ENCODE data around the gene ANO8. TPM values are rescaled to one million over a fixed set of nuclear protein-coding genes. Genes with fewer than 3 reads are reported as not detected.
A peak's percentile ranks its signal among the peaks of the same experiment; 100 is the strongest.
"Not testable (repeated sequence)": the region's sequence is repeated elsewhere in the genome, so short reads cannot be mapped to it uniquely, and the experiment has no call there.

The ANO8 gene
- total and polyA plus RNA-seq, 2 of the 13 experiments (the other 11 are each of a cell fraction or from before 2014, with no cell fraction given): 1.8 to 3.5 TPM

DNA sequence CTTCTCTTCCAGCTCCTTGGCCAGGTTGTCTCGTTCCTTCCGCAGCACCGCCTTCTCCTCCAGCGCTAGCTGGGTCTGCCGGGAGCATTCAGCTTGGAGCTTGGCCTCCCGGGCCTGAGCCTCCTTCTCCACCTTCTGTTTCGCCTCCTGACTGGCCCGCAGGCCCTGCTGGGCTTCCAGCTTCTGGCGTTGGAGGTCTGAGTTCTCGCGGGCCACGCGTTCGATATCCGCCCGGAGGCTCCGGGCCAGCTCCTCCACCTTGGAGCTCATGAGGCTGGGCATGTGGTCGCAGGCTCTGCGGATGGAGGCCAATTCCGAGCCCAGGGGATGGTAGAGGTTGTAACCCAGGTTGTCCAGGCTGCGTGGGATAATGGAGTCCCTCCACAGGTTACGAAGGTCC, 30.7 kb upstream of the ANO8 start (continued):
- no peak for TF ChIP-seq ZNF496 (CRISPR knock-in tag; IDR thresholded peaks at IDR 0.05; ENCODE audit: insufficient replicate concordance)
- no peak for TF ChIP-seq ZNF720 (CRISPR knock-in tag; IDR thresholded peaks at IDR 0.05)
- TF ChIP-seq BRD4 (CRISPR knock-in tag; IDR thresholded peaks at IDR 0.05): no peak

DNA sequence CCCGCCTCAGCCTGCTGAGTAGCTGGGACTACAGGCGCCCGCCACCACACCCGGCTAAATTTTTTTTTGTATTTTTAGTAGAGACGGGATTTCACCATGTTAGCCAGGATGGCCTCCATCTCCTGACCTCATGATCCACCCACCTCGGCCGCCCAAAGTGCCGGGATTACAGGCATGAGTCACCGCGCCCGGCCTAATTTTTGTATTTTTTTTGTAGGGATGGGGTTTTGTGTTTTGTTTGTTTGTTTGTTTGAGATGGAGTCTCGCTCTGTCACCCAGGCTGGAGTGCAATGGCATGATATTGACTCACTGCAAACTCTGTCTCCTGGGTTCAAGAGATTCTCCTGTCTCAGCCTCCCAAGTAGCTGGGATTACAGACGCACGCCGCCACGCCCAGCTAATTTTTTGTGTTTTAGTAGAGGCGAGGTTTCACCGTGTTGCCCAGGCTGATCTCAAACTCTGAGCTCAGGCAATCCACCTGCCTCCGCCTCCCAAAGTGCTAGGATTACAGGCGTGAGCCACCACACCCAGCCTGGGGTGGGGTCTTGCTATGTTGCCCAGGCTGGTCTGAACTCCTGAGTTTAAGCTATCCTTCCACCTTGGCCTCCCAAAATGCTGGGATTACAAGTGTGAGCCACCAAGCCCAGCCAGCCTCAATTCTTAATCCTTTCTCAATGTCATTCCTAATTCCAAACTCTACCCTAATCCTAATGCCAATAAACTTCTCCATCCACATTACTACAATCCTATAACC, 29.4 kb upstream of the ANO8 start:
- in situ Hi-C loops (cut with HindIII; ENCODE audit: extremely low pct_ligation_motif_present, low pct_unique_long_range_greater_than_20kb); POLR2A ChIA-PET; H3K27ac ChIP-seq (ENCODE audit: extremely low read length, insufficient read depth, low read length); CTCF ChIA-PET (ENCODE audit: low intra/inter-chr PET ratio, low total read pairs); FAIRE-seq; DNase-seq (ENCODE audit: low spot score); H3K4me1 ChIP-seq (ENCODE audit: insufficient read depth, low read length); H3K9ac ChIP-seq (ENCODE audit: insufficient read depth, low read depth, low read length); H3K4me2 ChIP-seq (ENCODE audit: low read depth, low read length); intact Hi-C loops (cut with micrococcal nuclease; ENCODE audit: unreplicated experiment); H3K9me3 ChIP-seq (ENCODE audit: low read length); ATAC-seq; BruUV-seq (replicated peaks); H3K4me3 ChIP-seq (replicated peaks in 1 of 3; ENCODE audit: insufficient read depth in 1 of 3, low read depth in 2 of 3, low read length in 3 of 3); H4K20me1 ChIP-seq (ENCODE audit: insufficient read depth, low read length); H2AFZ ChIP-seq (ENCODE audit: low read length); H3K36me3 ChIP-seq (replicated peaks in 1 of 2; ENCODE audit: control insufficient read depth in 1 of 2, insufficient read depth in 2 of 2, low read length in 2 of 2); H3K79me2 ChIP-seq (ENCODE audit: insufficient read depth, low read length): not testable (repeated sequence)
- peaks cover 0 to 12% of the 10 kb centered on the region in 2 experiments; a peak in 3 of 5 replicates for H3K27me3 ChIP-seq (ENCODE audit: control insufficient read depth in 1 of 2, insufficient read depth in 2 of 2, low read length in 2 of 2)
- TF ChIP-seq ZNF121 (CRISPR knock-in tag; IDR thresholded peaks at IDR 0.05): peak; percentile 37; the same call in 1 of the 2 replicates
- WGBS (ENCODE audit: low lambda C conversion rate): 50% methylated on average over 20 of the region's 20 CpGs
